Measurements from ENCODE around the gene CFAP210.

- TF ChIP-seq ZNF396 (CRISPR knock-in tag; IDR thresholded peaks at IDR 0.05; ENCODE audit: borderline replicate concordance): no peak
- TF ChIP-seq RELA (CRISPR knock-in tag; IDR thresholded peaks at IDR 0.05; ENCODE audit: borderline replicate concordance): no peak
- TF ChIP-seq CTCF (IDR thresholded peaks at IDR 0.05): no peak
- no peak for TF ChIP-seq ARID4B (CRISPR knock-in tag; IDR thresholded peaks at IDR 0.05; ENCODE audit: borderline replicate concordance)
- no peak for TF ChIP-seq ESRRA (CRISPR knock-in tag; IDR thresholded peaks at IDR 0.05; ENCODE audit: borderline replicate concordance)
- TF ChIP-seq E2F1 (CRISPR knock-in tag; IDR thresholded peaks at IDR 0.05): no peak
- no peak for TF ChIP-seq FOXP4 (CRISPR knock-in tag; IDR thresholded peaks at IDR 0.05)
Observed at GRCh38 chr2:169619946-169620345, 74.3 kb downstream of the CFAP210 start.
